HEK293 (cell line): ENCODE results near the gene GLRA3.
"Not testable (repeated sequence)": the region's sequence is repeated elsewhere in the genome, so short reads cannot be mapped to it uniquely, and the experiment has no call there.

Source experiments
- CTCF ChIA-PET: fragments of 350-600 bp; formaldehyde crosslinking; extraction: SDS; loops from one replicate; lab custom pipeline; 2021; ENCODE audit warnings: antibody characterized with exemption; lab: Yijun Ruan, JAX
- POLR2A ChIA-PET: fragments of 300-600 bp; formaldehyde crosslinking; extraction: SDS; loops from one replicate; lab custom pipeline; 2020; ENCODE audit warnings: antibody characterized with exemption, inconsistent platforms; lab: Yijun Ruan, JAX
- H3K27ac ChIP-seq: fragments of 200-500 bp; sonication (Bioruptor generic); 2 replicates; pipeline ENCODE4 v1.5.1; 2014; ENCODE audit warnings: low read depth, low read length, control low read depth, inconsistent platforms; ENCODE audit errors: extremely low read depth
- H3K36me3 ChIP-seq, 2 experiments: fragments of 200-500 bp in 1 of 2; sonication (Bioruptor generic) in 1 of 2; 1 replicate in 1 of 2; 2 replicates in 1 of 2; pipeline ENCODE4 v1.5.1; 2014 to 2017; ENCODE audit warnings: inconsistent platforms in 2 of 2, low read length in 2 of 2; ENCODE audit not compliant: control insufficient read depth in 2 of 2, insufficient read depth in 1 of 2
- H3K4me1 ChIP-seq: fragments of 200-500 bp; sonication (Bioruptor generic); 2 replicates; pipeline ENCODE4 v1.5.1; 2014; ENCODE audit warnings: mild to moderate bottlenecking, low read length, inconsistent platforms; ENCODE audit not compliant: control insufficient read depth, insufficient read depth
- H3K4me3 ChIP-seq: 2 replicates; pipeline ENCODE4 v1.5.1; 2011; ENCODE audit warnings: low read depth, mild to moderate bottlenecking, control low read depth, low read length, moderate library complexity
- H3K9me3 ChIP-seq: fragments of 200-500 bp; sonication (Bioruptor generic); 2 replicates; pipeline ENCODE4 v1.5.1; 2014; ENCODE audit warnings: low read depth, low read length, inconsistent platforms; ENCODE audit not compliant: control insufficient read depth, insufficient read depth
- FEZF1 ChIP-seq: fragments of 450-650 bp; formaldehyde crosslinking; IDR thresholded peaks from 2 replicates; pipeline ENCODE4 v1.5.1; 2016; ENCODE audit warnings: missing biosample characterization, missing genetic modification characterization
- GLI2 ChIP-seq: fragments of 450-650 bp; formaldehyde crosslinking; IDR thresholded peaks from 2 replicates; pipeline ENCODE4; 2017; ENCODE audit warnings: missing biosample characterization, missing genetic modification characterization, low read depth, borderline replicate concordance
- GLIS2 ChIP-seq: fragments of 450-650 bp; formaldehyde crosslinking; IDR thresholded peaks from 2 replicates; pipeline ENCODE4 v1.5.1; 2016; ENCODE audit warnings: missing biosample characterization, missing genetic modification characterization
- RBAK ChIP-seq: fragments of 450-650 bp; formaldehyde crosslinking; IDR thresholded peaks from 2 replicates; pipeline ENCODE4 v1.5.1; 2016; ENCODE audit warnings: missing biosample characterization, missing genetic modification characterization
- TCF7L2 ChIP-seq: IDR thresholded peaks from 2 replicates; pipeline ENCODE4 v1.6.1; 2011; ENCODE audit warnings: low read depth, mild to moderate bottlenecking, inconsistent platforms, low read length, moderate library complexity, borderline replicate concordance
- ZNF140 ChIP-seq: fragments of 450-650 bp; formaldehyde crosslinking; IDR thresholded peaks from 2 replicates; pipeline ENCODE4 v1.5.1; 2016; ENCODE audit warnings: missing biosample characterization, missing genetic modification characterization
- ZNF148 ChIP-seq: fragments of 450-650 bp; formaldehyde crosslinking; IDR thresholded peaks from 2 replicates; pipeline ENCODE4 v1.5.0; 2017; ENCODE audit warnings: missing biosample characterization, missing genetic modification characterization, borderline replicate concordance
- ZNF157 ChIP-seq: fragments of 450-650 bp; formaldehyde crosslinking; IDR thresholded peaks from 2 replicates; pipeline ENCODE4 v1.5.1; 2016; ENCODE audit warnings: missing biosample characterization, missing genetic modification characterization
- ZNF175 ChIP-seq: fragments of 450-650 bp; formaldehyde crosslinking; IDR thresholded peaks from 2 replicates; pipeline ENCODE4 v1.5.1; 2016; ENCODE audit warnings: missing biosample characterization, missing genetic modification characterization
- ZNF280C ChIP-seq: fragments of 450-650 bp; formaldehyde crosslinking; IDR thresholded peaks from 2 replicates; pipeline ENCODE4 v1.5.1; 2016; ENCODE audit warnings: missing biosample characterization, missing genetic modification characterization
- ZNF596 ChIP-seq: fragments of 450-650 bp; IDR thresholded peaks from 2 replicates; pipeline ENCODE4 v1.5.0; 2018; ENCODE audit warnings: missing biosample characterization, mild to moderate bottlenecking, missing genetic modification characterization, moderate library complexity
- ZNF600 ChIP-seq: fragments of 450-650 bp; formaldehyde crosslinking; IDR thresholded peaks from 2 replicates; pipeline ENCODE4 v1.5.1; 2016; ENCODE audit warnings: missing biosample characterization, missing genetic modification characterization
- ZNF654 ChIP-seq: fragments of 450-650 bp; formaldehyde crosslinking; IDR thresholded peaks from 2 replicates; pipeline ENCODE4 v1.5.1; 2016; ENCODE audit warnings: low read depth, missing biosample characterization, missing genetic modification characterization
- ZNF660 ChIP-seq: fragments of 450-650 bp; IDR thresholded peaks from 2 replicates; pipeline ENCODE4 v1.5.1; 2018; ENCODE audit warnings: missing biosample characterization, mild to moderate bottlenecking, missing genetic modification characterization
- ZNF664 ChIP-seq: fragments of 450-650 bp; formaldehyde crosslinking; IDR thresholded peaks from 2 replicates; pipeline ENCODE4 v1.5.1; 2016; ENCODE audit warnings: missing biosample characterization, missing genetic modification characterization
- ZNF692 ChIP-seq: fragments of 450-650 bp; formaldehyde crosslinking; IDR thresholded peaks from 2 replicates; pipeline ENCODE4 v1.5.1; 2016; ENCODE audit warnings: missing biosample characterization, missing genetic modification characterization

GLRA3 gene

GRCh38 chr4:174874898-174875297 lies 45.9 kb upstream of the GLRA3 start:
- Histone ChIP-seq H3K4me1 (no peaks in the 10 kb centered on the region), H3K9me3 (no peaks in the 10 kb centered on the region), H3K36me3 (no peaks in the 10 kb centered on the region), H3K4me3 (no peak overlapping the region), H3K27ac (no peak overlapping the region)
- POLR2A ChIA-PET, result no interaction called here
- TF ChIP-seq ZNF148, result no peak
- no peak for TF ChIP-seq ZNF660
- TF ChIP-seq FEZF1 (tag by site-specific recombination), result no peak
- CTCF ChIA-PET, result interaction anchor here (1.1 kb wide), 1 partner anchor 657 kb away, joined by 3 read pairs; no protein-coding TSS in a partner anchor

- Histone ChIP-seq H3K9me3 (no peaks in the 10 kb centered on the region), H3K36me3 (no peaks in the 10 kb centered on the region), H3K4me1 (no peaks in the 10 kb centered on the region), H3K4me3 (no peak overlapping the region), H3K27ac (no peak overlapping the region)
- CTCF ChIA-PET, result interaction anchor here (0.5 to 0.6 kb wide), 2 partner anchors 222 to 671 kb away, joined by 3 read pairs; no protein-coding TSS in a partner anchor
- POLR2A ChIA-PET, result no interaction called here
- TF ChIP-seq ZNF654 (tag by site-specific recombination) (peak; percentile 16; the same call in 1 of the 2 replicates), ZNF596 (no peak)
Measured at GRCh38 chr4:174873931-174874330, 44.9 kb upstream of the GLRA3 start.

- POLR2A ChIA-PET, H3K9me3 ChIP-seq, H3K36me3 ChIP-seq, CTCF ChIA-PET, H3K4me3 ChIP-seq, H3K27ac ChIP-seq, H3K4me1 ChIP-seq: not testable (repeated sequence)
Measured at GRCh38 chr4:174873146-174873545, 44.1 kb upstream of the GLRA3 start.

- no peaks in the 10 kb centered on the region for H3K4me1 ChIP-seq
- no peak overlapping the region for H3K4me3 ChIP-seq
- ChIA-PET POLR2A (no interaction called here), CTCF (no interaction called here)
- H3K27ac ChIP-seq, result no peak overlapping the region
- H3K36me3 ChIP-seq, result no peaks in the 10 kb centered on the region
- TF ChIP-seq GLIS2 (tag by site-specific recombination) (no peak), ZNF600 (tag by site-specific recombination) (no peak), GLI2 (no peak)
- TF ChIP-seq, all 188 proteins: peak for 0
- H3K9me3 ChIP-seq, result no peaks in the 10 kb centered on the region
Measured at GRCh38 chr4:174871407-174871806, 42.4 kb upstream of the GLRA3 start.

GRCh38 chr4:174870311-174870710 lies 41.3 kb upstream of the GLRA3 start:
- ChIA-PET CTCF (no interaction called here), POLR2A (no interaction called here)
- TF ChIP-seq ZNF654 (tag by site-specific recombination) (no peak), ZNF280C (tag by site-specific recombination) (no peak), GLI2 (no peak), ZNF175 (tag by site-specific recombination) (no peak), ZNF140 (tag by site-specific recombination) (no peak), ZNF157 (no peak), ZNF664 (no peak), RBAK (tag by site-specific recombination) (no peak), ZNF692 (tag by site-specific recombination) (no peak), GLIS2 (tag by site-specific recombination) (no peak), TCF7L2 (no peak)

More at GRCh38 chr4:174870311-174870710, 41.3 kb upstream of the GLRA3 start:
- no peak overlapping the region for H3K4me3 ChIP-seq
- H3K4me1 ChIP-seq, result no peaks in the 10 kb centered on the region
- no peaks in the 10 kb centered on the region for H3K36me3 ChIP-seq
- no peak overlapping the region for H3K27ac ChIP-seq
- H3K9me3 ChIP-seq, result no peaks in the 10 kb centered on the region
